H7 (cell line): ENCODE results near the gene ELK4. TPM values are rescaled to one million over a fixed set of nuclear protein-coding genes. Genes with fewer than 3 reads are reported as not detected.

ENCODE experiments used
- DNase-seq: peaks from one replicate; pipeline ENCODE4 v3.0.0; 2012
- H3K27me3 ChIP-seq: 2 replicates; pipeline ENCODE4 v1.6.0; 2011; ENCODE audit warnings: mild to moderate bottlenecking, low read length; ENCODE audit not compliant: control insufficient read depth, insufficient read depth
- H3K36me3 ChIP-seq: replicated peaks from 2 replicates; pipeline ENCODE4 v1.5.1; 2011; ENCODE audit warnings: low read length; ENCODE audit not compliant: control insufficient read depth, insufficient read depth
- H3K4me3 ChIP-seq: 2 replicates; pipeline ENCODE4 v1.5.1; 2011; ENCODE audit warnings: low read depth, mild to moderate bottlenecking, control low read depth, low read length, moderate library complexity; ENCODE audit not compliant: insufficient read depth
- total RNA-seq: library from RNA; depleted of rRNA; stranded (reverse); fragments of >200 nt; shearing (Covaris generic); gene quantifications from 2 replicates; pipeline ENCODE4 v1.2.3, GENCODE V29; 2014; rRNA removed

ELK4 gene
- total RNA-seq, 1 experiment from 2014 or later = 13.0 TPM

GRCh38 chr1:205568469-205569361, 63.1 kb downstream of the ELK4 start:
- Histone ChIP-seq H3K4me3 (peak overlapping the region; percentile 53), H3K27me3 (peaks cover 60% of the 10 kb centered on the region), H3K36me3 (no peaks in the 10 kb centered on the region)
- DNase-seq = peak; percentile 76

GRCh38 chr1:205568135-205568468, 63.7 kb downstream of the ELK4 start:
- peak; percentile 58 for DNase-seq
- Histone ChIP-seq H3K27me3 (peaks cover 60% of the 10 kb centered on the region), H3K4me3 (peak overlapping the region; percentile 53; the same call in 1 of the 2 replicates), H3K36me3 (no peaks in the 10 kb centered on the region)

- DNase-seq = peak; percentile 43
- Histone ChIP-seq H3K4me3 (no peak overlapping the region), H3K27me3 (peaks cover 60% of the 10 kb centered on the region), H3K36me3 (no peaks in the 10 kb centered on the region)
These were observed 64.1 kb downstream of the ELK4 start for GRCh38 chr1:205567716-205568115.

GRCh38 chr1:205565799-205566198, 66.0 kb downstream of the ELK4 start:
- no peaks in the 10 kb centered on the region for H3K36me3 ChIP-seq
- no peak overlapping the region for H3K4me3 ChIP-seq
- no peak for DNase-seq
- peaks cover 50% of the 10 kb centered on the region for H3K27me3 ChIP-seq

- H3K27me3 ChIP-seq = peaks cover 32% of the 10 kb centered on the region
- H3K36me3 ChIP-seq = no peaks in the 10 kb centered on the region
- H3K4me3 ChIP-seq = no peak overlapping the region
- DNase-seq = no peak
These were observed 67.8 kb downstream of the ELK4 start for GRCh38 chr1:205563927-205564441.

- no peaks in the 10 kb centered on the region for H3K36me3 ChIP-seq
- H3K4me3 ChIP-seq = no peak overlapping the region
- peaks cover 10% of the 10 kb centered on the region for H3K27me3 ChIP-seq
- no peak for DNase-seq
These were observed 70.2 kb downstream of the ELK4 start for GRCh38 chr1:205561501-205562203.

Other genes starting within 250 kb of the ELK4 start
- gene LEMD1, start 210.0 kb downstream of the ELK4 start, total RNA-seq = 19.4 and 25.1 TPM in 2 replicates
- gene BLACAT1, start 176.0 kb downstream of the ELK4 start, total RNA-seq = 6.7 and 9.0 TPM in 2 replicates
- 48.3 and 52.0 TPM in 2 replicates for gene CDK18, start 127.3 kb downstream of the ELK4 start, total RNA-seq
- 19.2 and 20.7 TPM in 2 replicates for gene SLC45A3, start 48.5 kb upstream of the ELK4 start, total RNA-seq
- 300 and 371 TPM in 2 replicates for gene NUCKS1, start 118.2 kb upstream of the ELK4 start, total RNA-seq
- 7.6 and 10.7 TPM in 2 replicates for gene RAB29, start 143.5 kb upstream of the ELK4 start, total RNA-seq
- 23.3 and 23.5 TPM in 2 replicates for gene SLC41A1, start 181.2 kb upstream of the ELK4 start, total RNA-seq
- gene PM20D1, start 218.1 kb upstream of the ELK4 start, total RNA-seq = not detected in 2 replicates